A549 (cell line): ENCODE measurements around the gene PKM. TPM values are rescaled to one million over a fixed set of nuclear protein-coding genes. Genes with fewer than 3 reads are reported as not detected.
A peak's percentile ranks its signal among the peaks of the same experiment; 100 is the strongest.

Experiments
- BHLHE40 ChIP-seq: IDR thresholded peaks from 2 replicates; pipeline ENCODE4 v1.6.1; 2012; ENCODE audit warnings: low read depth, low read length, inconsistent platforms
- CBX8 ChIP-seq: fragments of 200-600 bp; sonication (generic); IDR thresholded peaks from 2 replicates; pipeline ENCODE4 v1.6.1; 2016
- CHD2 ChIP-seq: fragments of 150-350 bp; IDR thresholded peaks from 2 replicates; pipeline ENCODE4 v1.6.1; 2014; ENCODE audit warnings: low read length; ENCODE audit not compliant: partially characterized antibody
- EHMT2 ChIP-seq: fragments of 200-600 bp; sonication (generic); IDR thresholded peaks from 2 replicates; pipeline ENCODE4 v1.6.1; 2016; ENCODE audit warnings: antibody characterized with exemption, low read depth, mild to moderate bottlenecking, moderate library complexity
- EP300 ChIP-seq, 2 experiments: fragments of >200 bp; sonication (Bioruptor Twin); formaldehyde crosslinking; IDR thresholded peaks; 2 replicates in 1 of 2; 3 replicates in 1 of 2; pipeline ENCODE4 v1.6.1; 2016 to 2017
- ESRRA ChIP-seq: fragments of 150-350 bp; IDR thresholded peaks from 2 replicates; pipeline ENCODE4 v1.6.1; 2014; ENCODE audit warnings: mild to moderate bottlenecking, low read length, borderline replicate concordance
- FOSL2 ChIP-seq, 2 experiments: fragments of 450-650 bp in 1 of 2; fragments of >200 bp in 1 of 2; sonication (Bioruptor Twin) in 1 of 2; formaldehyde crosslinking; IDR thresholded peaks; 2 replicates each; pipeline versions ENCODE4 v1.5.0 to v1.6.1; 2016 to 2020; ENCODE audit warnings: mild to moderate bottlenecking in 1 of 2, moderate library complexity in 1 of 2
- FOXS1 ChIP-seq: fragments of 250-450 bp; sonication (Bioruptor Pico); IDR thresholded peaks from 2 replicates; pipeline ENCODE4 v1.5.0; 2020; ENCODE audit warnings: mild to moderate bottlenecking, moderate library complexity
- GATA3 ChIP-seq: IDR thresholded peaks from 2 replicates; pipeline ENCODE4 v1.6.1; 2012; ENCODE audit warnings: borderline replicate concordance
- HEYL ChIP-seq: fragments of 250-450 bp; sonication (Bioruptor Pico); IDR thresholded peaks from 2 replicates; pipeline ENCODE4 v1.8.0; 2021; ENCODE audit warnings: mild to moderate bottlenecking, moderate library complexity
- JUNB ChIP-seq: fragments of >200 bp; sonication (Bioruptor Twin); formaldehyde crosslinking; IDR thresholded peaks from 2 replicates; pipeline ENCODE4 v1.6.1; 2016
- KDM1A ChIP-seq: fragments of 200-600 bp; sonication (generic); IDR thresholded peaks from 2 replicates; pipeline ENCODE4 v1.6.1; 2016; ENCODE audit warnings: low read depth, mild to moderate bottlenecking
- KDM5A ChIP-seq: fragments of 200-600 bp; sonication (generic); IDR thresholded peaks from 2 replicates; pipeline ENCODE4 v1.6.1; 2016; ENCODE audit warnings: antibody characterized with exemption, mild to moderate bottlenecking
- MAFK ChIP-seq: fragments of 450-650 bp; IDR thresholded peaks from 2 replicates; pipeline ENCODE4 v1.6.1; 2014; ENCODE audit not compliant: partially characterized antibody
- MAZ ChIP-seq: fragments of 150-350 bp; IDR thresholded peaks from 2 replicates; pipeline ENCODE4 v1.6.1; 2014; ENCODE audit warnings: antibody characterized with exemption, low read depth, low read length, borderline replicate concordance
- SMC3 ChIP-seq: fragments of >200 bp; sonication (Bioruptor Twin); formaldehyde crosslinking; IDR thresholded peaks from 3 replicates; pipeline ENCODE4 v1.6.1; 2018; ENCODE audit warnings: inconsistent platforms
- SREBF2 ChIP-seq: fragments of 450-650 bp; IDR thresholded peaks from 2 replicates; pipeline ENCODE4 v1.6.1; 2014; ENCODE audit warnings: mild to moderate bottlenecking, moderate library complexity
- ZC3H11A ChIP-seq: fragments of 450-650 bp; IDR thresholded peaks from 2 replicates; pipeline ENCODE4 v1.6.1; 2014; ENCODE audit warnings: antibody characterized with exemption, mild to moderate bottlenecking
- ZFP36 ChIP-seq: fragments of 450-650 bp; IDR thresholded peaks from 2 replicates; pipeline ENCODE4 v1.6.1; 2014; ENCODE audit warnings: borderline replicate concordance; ENCODE audit not compliant: partially characterized antibody
- ZNF302 ChIP-seq: fragments of 250-450 bp; sonication (Bioruptor Pico); IDR thresholded peaks from 2 replicates; pipeline ENCODE4 v1.9.0; 2021; ENCODE audit warnings: inconsistent platforms, mild to moderate bottlenecking, moderate library complexity
- ZSCAN20 ChIP-seq: fragments of 250-450 bp; sonication (Bioruptor Pico); IDR thresholded peaks from 2 replicates; pipeline ENCODE4 v1.8.0; 2022; ENCODE audit warnings: mild to moderate bottlenecking, moderate library complexity
- polyA plus RNA-seq, 4 experiments: library from polyadenylated mRNA; depleted of rRNA in 3 of 4; stranded (reverse); fragments of >200 nt; fragmentation: RNase III in 1 of 4; extraction: RNeasy Plus Mini Kit Qiagen cat#74134 plus additional on column Dnase treatment in 1 of 4; gene quantifications; 2 replicates in 3 of 4; 3 replicates in 1 of 4; pipeline ENCODE4 v1.2.3, GENCODE V29; 2011 to 2017
- TF ChIP-seq, protein P1 (sequence below): IDR thresholded peaks from 2 replicates; pipeline ENCODE4 v1.6.1; 2012
- TF ChIP-seq, protein P2 (sequence below): fragments of >200 bp; sonication (Bioruptor Twin); formaldehyde crosslinking; IDR thresholded peaks from 2 replicates; pipeline ENCODE4 v1.6.1; 2016
- TF ChIP-seq, protein P3 (sequence below): fragments of 150-350 bp; IDR thresholded peaks from 2 replicates; pipeline ENCODE4 v1.6.1; 2014; ENCODE audit warnings: low read depth, mild to moderate bottlenecking, low read length
- TF ChIP-seq, protein P4 (sequence below): fragments of >200 bp; sonication (Bioruptor Twin); formaldehyde crosslinking; IDR thresholded peaks from 3 replicates; pipeline ENCODE4 v1.5.1; 2016
- TF ChIP-seq, protein P5 (sequence below): fragments of 450-650 bp; IDR thresholded peaks from 2 replicates; pipeline ENCODE4 v1.6.1; 2014; ENCODE audit warnings: antibody characterized with exemption

PKM gene
- polyA plus RNA-seq, 2 of the 4 experiments (the other 2 are of a cell fraction): 3,443 to 3,848 TPM

DNA sequence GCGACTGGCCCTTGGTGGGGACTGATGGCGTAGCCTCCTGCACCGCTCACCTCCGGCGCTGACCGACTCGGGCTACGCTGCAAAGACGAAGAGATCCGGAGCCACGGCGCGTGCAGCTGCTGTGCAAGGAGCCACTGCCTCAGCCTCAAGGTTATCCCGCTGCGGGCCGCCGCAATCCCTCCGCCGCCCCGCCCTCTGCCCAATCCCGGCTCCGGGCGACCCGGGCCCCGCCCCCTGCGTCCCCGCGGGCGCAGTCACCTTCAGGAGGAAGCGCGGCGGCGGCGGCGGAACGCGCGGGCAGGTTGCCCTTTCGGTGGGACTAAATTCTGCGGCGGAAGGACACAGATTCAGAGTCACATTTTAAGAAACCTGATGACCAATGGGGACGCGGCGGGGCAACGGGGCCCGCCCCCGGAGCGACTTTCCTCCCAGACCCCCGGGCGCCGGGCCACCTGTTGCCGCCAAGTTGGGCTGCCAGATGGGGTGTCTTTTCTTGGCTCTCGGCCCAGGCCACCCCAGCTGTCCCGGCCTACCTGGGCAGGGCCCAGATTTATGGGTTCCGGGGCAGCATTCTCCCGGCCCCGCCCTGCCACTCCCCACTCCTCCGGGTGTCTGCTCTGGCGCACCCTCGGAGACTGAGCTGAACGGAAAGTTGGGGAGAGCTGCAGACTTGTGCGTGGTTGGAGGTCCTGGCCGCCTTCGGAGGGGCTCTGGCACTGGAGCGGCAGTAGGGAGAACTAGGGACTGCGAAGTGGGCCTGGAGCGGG lies at the start of gene PKM (continued):
- TF ChIP-seq SREBF2 (no peak), ZC3H11A (no peak), ZSCAN20 (no peak), EHMT2 (no peak), BHLHE40 (no peak), JUNB (0 out of 2 replicates have a peak, but pooled peaks have one; percentile 24), MAZ (no peak; the same call in 1 of the 2 replicates), CHD2 (peak; percentile 86), SMC3 (peak; percentile 35; the same call in 2 of the 3 replicates), ZFP36 (no peak), EP300 (IDR thresholded peaks at IDR 0.05) (peak; percentile 11 to 57; a peak in 1 of 5 replicates), GATA3 (peak; percentile 60), FOSL2 (IDR thresholded peaks at IDR 0.05) (no peak), FOSL2 (CRISPR knock-in tag; IDR thresholded peaks at IDR 0.05) (peak; percentile 63; the same call in 1 of the 2 replicates), KDM1A (no peak), HEYL (no peak), KDM5A (no peak), ZNF302 (CRISPR knock-in tag) (no peak), CBX8 (no peak), MAFK (no peak), FOXS1 (no peak), ESRRA (peak; percentile 96)
- TF ChIP-seq, protein P1, sequence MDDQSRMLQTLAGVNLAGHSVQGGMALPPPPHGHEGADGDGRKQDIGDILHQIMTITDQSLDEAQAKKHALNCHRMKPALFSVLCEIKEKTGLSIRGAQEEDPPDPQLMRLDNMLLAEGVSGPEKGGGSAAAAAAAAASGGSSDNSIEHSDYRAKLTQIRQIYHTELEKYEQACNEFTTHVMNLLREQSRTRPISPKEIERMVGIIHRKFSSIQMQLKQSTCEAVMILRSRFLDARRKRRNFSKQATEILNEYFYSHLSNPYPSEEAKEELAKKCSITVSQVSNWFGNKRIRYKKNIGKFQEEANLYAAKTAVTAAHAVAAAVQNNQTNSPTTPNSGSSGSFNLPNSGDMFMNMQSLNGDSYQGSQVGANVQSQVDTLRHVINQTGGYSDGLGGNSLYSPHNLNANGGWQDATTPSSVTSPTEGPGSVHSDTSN: peak; percentile 97
- TF ChIP-seq, protein P2, sequence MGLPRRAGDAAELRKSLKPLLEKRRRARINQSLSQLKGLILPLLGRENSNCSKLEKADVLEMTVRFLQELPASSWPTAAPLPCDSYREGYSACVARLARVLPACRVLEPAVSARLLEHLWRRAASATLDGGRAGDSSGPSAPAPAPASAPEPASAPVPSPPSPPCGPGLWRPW: no peak
- TF ChIP-seq, protein P3, sequence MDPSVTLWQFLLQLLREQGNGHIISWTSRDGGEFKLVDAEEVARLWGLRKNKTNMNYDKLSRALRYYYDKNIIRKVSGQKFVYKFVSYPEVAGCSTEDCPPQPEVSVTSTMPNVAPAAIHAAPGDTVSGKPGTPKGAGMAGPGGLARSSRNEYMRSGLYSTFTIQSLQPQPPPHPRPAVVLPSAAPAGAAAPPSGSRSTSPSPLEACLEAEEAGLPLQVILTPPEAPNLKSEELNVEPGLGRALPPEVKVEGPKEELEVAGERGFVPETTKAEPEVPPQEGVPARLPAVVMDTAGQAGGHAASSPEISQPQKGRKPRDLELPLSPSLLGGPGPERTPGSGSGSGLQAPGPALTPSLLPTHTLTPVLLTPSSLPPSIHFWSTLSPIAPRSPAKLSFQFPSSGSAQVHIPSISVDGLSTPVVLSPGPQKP: no peak
- TF ChIP-seq, protein P4, sequence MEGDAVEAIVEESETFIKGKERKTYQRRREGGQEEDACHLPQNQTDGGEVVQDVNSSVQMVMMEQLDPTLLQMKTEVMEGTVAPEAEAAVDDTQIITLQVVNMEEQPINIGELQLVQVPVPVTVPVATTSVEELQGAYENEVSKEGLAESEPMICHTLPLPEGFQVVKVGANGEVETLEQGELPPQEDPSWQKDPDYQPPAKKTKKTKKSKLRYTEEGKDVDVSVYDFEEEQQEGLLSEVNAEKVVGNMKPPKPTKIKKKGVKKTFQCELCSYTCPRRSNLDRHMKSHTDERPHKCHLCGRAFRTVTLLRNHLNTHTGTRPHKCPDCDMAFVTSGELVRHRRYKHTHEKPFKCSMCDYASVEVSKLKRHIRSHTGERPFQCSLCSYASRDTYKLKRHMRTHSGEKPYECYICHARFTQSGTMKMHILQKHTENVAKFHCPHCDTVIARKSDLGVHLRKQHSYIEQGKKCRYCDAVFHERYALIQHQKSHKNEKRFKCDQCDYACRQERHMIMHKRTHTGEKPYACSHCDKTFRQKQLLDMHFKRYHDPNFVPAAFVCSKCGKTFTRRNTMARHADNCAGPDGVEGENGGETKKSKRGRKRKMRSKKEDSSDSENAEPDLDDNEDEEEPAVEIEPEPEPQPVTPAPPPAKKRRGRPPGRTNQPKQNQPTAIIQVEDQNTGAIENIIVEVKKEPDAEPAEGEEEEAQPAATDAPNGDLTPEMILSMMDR: no peak
- TF ChIP-seq, protein P5, sequence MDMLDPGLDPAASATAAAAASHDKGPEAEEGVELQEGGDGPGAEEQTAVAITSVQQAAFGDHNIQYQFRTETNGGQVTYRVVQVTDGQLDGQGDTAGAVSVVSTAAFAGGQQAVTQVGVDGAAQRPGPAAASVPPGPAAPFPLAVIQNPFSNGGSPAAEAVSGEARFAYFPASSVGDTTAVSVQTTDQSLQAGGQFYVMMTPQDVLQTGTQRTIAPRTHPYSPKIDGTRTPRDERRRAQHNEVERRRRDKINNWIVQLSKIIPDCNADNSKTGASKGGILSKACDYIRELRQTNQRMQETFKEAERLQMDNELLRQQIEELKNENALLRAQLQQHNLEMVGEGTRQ: peak; percentile 4; the same call in 1 of the 2 replicates
